CD14-positive monocyte (primary cell): ENCODE measurements around the gene ZIM2. TPM values are rescaled to one million over a fixed set of nuclear protein-coding genes. Genes with fewer than 3 reads are reported as not detected.
A peak's percentile ranks its signal among the peaks of the same experiment; 100 is the strongest.

ENCODE experiments used
- DNase-seq, 3 donors: peaks; one replicate each; pipeline ENCODE4 v3.0.0-alpha.2; 2011 to 2022
- H2AFZ ChIP-seq: 2 replicates; pipeline ENCODE4 v1.6.0; 2012; ENCODE audit warnings: mild to moderate bottlenecking, low read depth, low read length, inconsistent platforms; ENCODE audit not compliant: insufficient read depth, poor library complexity, severe bottlenecking
- H3K27ac ChIP-seq, 2 donors: 1 replicate in 1 of 2; 2 replicates in 1 of 2; pipeline ENCODE4 v1.5.1; 2012 to 2013; ENCODE audit warnings: low read length in 2 of 2, control low read depth in 1 of 2, inconsistent platforms in 1 of 2, low read depth in 1 of 2, mild to moderate bottlenecking in 1 of 2
- H3K27me3 ChIP-seq, 2 donors: one replicate each; pipeline versions ENCODE4 v1.6.0 to v1.6.1; 2011 to 2013; ENCODE audit warnings: low read length in 2 of 2; ENCODE audit not compliant: control insufficient read depth in 2 of 2, insufficient read depth in 2 of 2
- H3K36me3 ChIP-seq, 2 donors: replicated peaks in 1 of 2; 1 replicate in 1 of 2; 2 replicates in 1 of 2; pipeline versions ENCODE4 v1.5.1 to v1.6.1; 2012 to 2013; ENCODE audit warnings: low read length in 2 of 2, control low read depth in 1 of 2, inconsistent platforms in 1 of 2, mild to moderate bottlenecking in 1 of 2; ENCODE audit not compliant: insufficient read depth in 2 of 2, control insufficient read depth in 1 of 2
- H3K4me1 ChIP-seq, 2 donors: 1 replicate in 1 of 2; 2 replicates in 1 of 2; pipeline versions ENCODE4 v1.5.1 to v1.6.1; 2012 to 2013; ENCODE audit warnings: low read length in 2 of 2, control low read depth in 1 of 2, inconsistent platforms in 1 of 2, mild to moderate bottlenecking in 1 of 2, moderate library complexity in 1 of 2; ENCODE audit not compliant: insufficient read depth in 2 of 2, control insufficient read depth in 1 of 2
- H3K4me2 ChIP-seq: replicated peaks from 2 replicates; pipeline ENCODE3; 2012; ENCODE audit warnings: low read length, moderate library complexity, mild to moderate bottlenecking; ENCODE audit not compliant: poor library complexity, severe bottlenecking; ENCODE audit errors: extremely low read depth
- H3K4me3 ChIP-seq, 3 experiments: fragments of 200-600 bp in 1 of 3; sonication (generic) in 1 of 3; replicated peaks in 1 of 3; 1 replicate in 2 of 3; 2 replicates in 1 of 3; pipeline ENCODE4 v1.5.1; 2011 to 2013; ENCODE audit warnings: low read length in 3 of 3, mild to moderate bottlenecking in 3 of 3, control low read depth in 2 of 3, low read depth in 2 of 3, inconsistent platforms in 1 of 3, moderate library complexity in 1 of 3
- H3K79me2 ChIP-seq: 2 replicates; pipeline ENCODE4 v1.6.0; 2012; ENCODE audit warnings: mild to moderate bottlenecking, control low read depth, inconsistent platforms, low read length, moderate library complexity; ENCODE audit not compliant: insufficient read depth
- H3K9ac ChIP-seq: 2 replicates; pipeline ENCODE4 v1.6.0; 2017; ENCODE audit warnings: low read length, mild to moderate bottlenecking; ENCODE audit not compliant: insufficient read depth, poor library complexity, severe bottlenecking
- H3K9me3 ChIP-seq, 2 donors: replicated peaks in 1 of 2; 1 replicate in 1 of 2; 2 replicates in 1 of 2; pipeline versions ENCODE4 v1.5.1 to v1.6.1; 2012 to 2013; ENCODE audit warnings: low read length in 2 of 2, control low read depth in 1 of 2; ENCODE audit not compliant: control insufficient read depth in 1 of 2, insufficient read depth in 1 of 2
- H4K20me1 ChIP-seq: 2 replicates; pipeline ENCODE4 v1.6.0; 2012; ENCODE audit warnings: mild to moderate bottlenecking, low read length, control low read depth, moderate library complexity; ENCODE audit not compliant: insufficient read depth
- H3K27ac Mint-ChIP-seq, 7 donors: one replicate each; pipeline ENCODE4 v1.8.0; 2020; ENCODE audit warnings: mild to moderate bottlenecking in 7 of 7, mixed read lengths in 7 of 7, moderate library complexity in 6 of 7, inconsistent platforms in 2 of 7
- H3K27me3 Mint-ChIP-seq, 3 donors: one replicate each; pipeline ENCODE4 v1.8.0; 2021 to 2022; ENCODE audit warnings: low read depth in 3 of 3, mild to moderate bottlenecking in 3 of 3, mixed read lengths in 3 of 3, moderate library complexity in 3 of 3, inconsistent platforms in 1 of 3
- H3K36me3 Mint-ChIP-seq, 2 donors: one replicate each; pipeline ENCODE4 v1.8.0; 2020; ENCODE audit warnings: mixed read lengths in 2 of 2, inconsistent platforms in 1 of 2, mild to moderate bottlenecking in 1 of 2
- H3K4me1 Mint-ChIP-seq: one replicate; pipeline ENCODE4 v1.8.0; 2020; ENCODE audit warnings: mild to moderate bottlenecking, mixed read lengths
- H3K4me3 Mint-ChIP-seq, 2 donors: one replicate each; pipeline ENCODE4 v1.8.0; 2020; ENCODE audit warnings: mild to moderate bottlenecking in 2 of 2, mixed read lengths in 2 of 2, moderate library complexity in 1 of 2
- H3K9me3 Mint-ChIP-seq, 7 donors: one replicate each; pipeline ENCODE4 v1.8.0; 2020 to 2022; ENCODE audit warnings: mixed read lengths in 7 of 7, mild to moderate bottlenecking in 6 of 7, moderate library complexity in 6 of 7, inconsistent platforms in 2 of 7
- CTCF ChIP-seq: fragments of 200-600 bp; IDR thresholded peaks from one replicate; pipeline ENCODE4 v1.8.0; 2022; ENCODE audit warnings: antibody characterized with exemption, mild to moderate bottlenecking
- WGBS: methylation state at CpG from one replicate; pipeline ENCODE4 v1.1.5; 2013; ENCODE audit warnings: missing lambda C conversion rate; ENCODE audit not compliant: insufficient coverage; 5-methylcytosine and 5-hydroxymethylcytosine counted together
- intact Hi-C, 2 donors: fragments of 100-400 bp; cut with micrococcal nuclease; formaldehyde crosslinking; loops; one replicate each; pipeline versions ENCODE4 v1.15.0 to v1.15.1; 2023
- polyA plus RNA-seq, 3 donors: library from polyadenylated mRNA; depleted of rRNA in 1 of 3; unstranded in 2 of 3; stranded (reverse) in 1 of 3; fragments of 300-500 nt in 2 of 3; fragments of >200 nt in 1 of 3; fragmentation: Illumina TruSeq in 2 of 3; gene quantifications; 1 replicate in 2 of 3; 2 replicates in 1 of 3; pipeline ENCODE4 v1.2.3, GENCODE V29; 2012 to 2021

The ZIM2 gene
- polyA plus RNA-seq, 3 donors, result not detected

- TF ChIP-seq CTCF, result no peak
- peaks cover 11 to 41% (median 23%) of the 10 kb centered on the region in 7 donors for H3K9me3 Mint-ChIP-seq
- Histone ChIP-seq H3K27ac (no peak overlapping the region), H3K79me2 (no peaks in the 10 kb centered on the region), H3K9me3 (peaks cover 26 to 32% of the 10 kb centered on the region in 2 donors), H2AFZ (no peak overlapping the region), H3K4me1 (no peaks in the 10 kb centered on the region), H3K9ac (no peak overlapping the region), H3K36me3 (no peaks in the 10 kb centered on the region), H4K20me1 (no peaks in the 10 kb centered on the region), H3K27me3 (no peaks in the 10 kb centered on the region), H3K4me3 (no peak overlapping the region), H3K4me2 (no peak overlapping the region)
- H3K27ac Mint-ChIP-seq, result no peak overlapping the region
- no peaks in the 10 kb centered on the region for H3K4me1 Mint-ChIP-seq
- no peak for DNase-seq
- peaks cover 0 to 3% (median 2%) of the 10 kb centered on the region in 3 donors for H3K27me3 Mint-ChIP-seq
- no peak overlapping the region for H3K4me3 Mint-ChIP-seq
- intact Hi-C loops, result no loop called here
- no peaks in the 10 kb centered on the region for H3K36me3 Mint-ChIP-seq
- WGBS, result 100% methylated on average over 5 of the region's 11 CpGs
These were observed 89.9 kb downstream of the ZIM2 start for GRCh38 chr19:56750658-56751057.

- H3K4me2 ChIP-seq, result no peak overlapping the region
- H3K4me3 Mint-ChIP-seq, result no peak overlapping the region
- H3K9me3 Mint-ChIP-seq, result peaks cover 9 to 38% (median 17%) of the 10 kb centered on the region in 7 donors
- no peaks in the 10 kb centered on the region for H3K36me3 ChIP-seq
- H3K4me1 Mint-ChIP-seq, result no peaks in the 10 kb centered on the region
- no peaks in the 10 kb centered on the region for H3K4me1 ChIP-seq
- peaks cover 0 to 2% (median 1%) of the 10 kb centered on the region in 3 donors for H3K27me3 Mint-ChIP-seq
- 14% methylated on average over 2 of the region's 5 CpGs for WGBS
- no peak for DNase-seq
- H3K9ac ChIP-seq, result no peak overlapping the region
- H3K27ac Mint-ChIP-seq, result no peak overlapping the region
- H3K27me3 ChIP-seq, result no peaks in the 10 kb centered on the region
- no peaks in the 10 kb centered on the region for H3K36me3 Mint-ChIP-seq
- H3K27ac ChIP-seq, result no peak overlapping the region
- H4K20me1 ChIP-seq, result no peaks in the 10 kb centered on the region
- peaks cover 25 to 28% of the 10 kb centered on the region in 2 donors for H3K9me3 ChIP-seq
- H2AFZ ChIP-seq, result no peak overlapping the region
- no peaks in the 10 kb centered on the region for H3K79me2 ChIP-seq
- no peak overlapping the region for H3K4me3 ChIP-seq
- TF ChIP-seq CTCF, result peak; percentile 22
- intact Hi-C loops, result no loop called here
These were observed 92.1 kb downstream of the ZIM2 start for GRCh38 chr19:56748378-56748777.
